SIG-M5 treated with dmso at 0.1 percent for 504 hours (cell line): ENCODE measurements around the gene ITIH4.

Experiments
- DNase-seq: peaks from one replicate; lab custom pipeline; 2025; ENCODE audit not compliant: unreplicated experiment; lab: John Stamatoyannopoulos, UW

The ITIH4 gene

DNA sequence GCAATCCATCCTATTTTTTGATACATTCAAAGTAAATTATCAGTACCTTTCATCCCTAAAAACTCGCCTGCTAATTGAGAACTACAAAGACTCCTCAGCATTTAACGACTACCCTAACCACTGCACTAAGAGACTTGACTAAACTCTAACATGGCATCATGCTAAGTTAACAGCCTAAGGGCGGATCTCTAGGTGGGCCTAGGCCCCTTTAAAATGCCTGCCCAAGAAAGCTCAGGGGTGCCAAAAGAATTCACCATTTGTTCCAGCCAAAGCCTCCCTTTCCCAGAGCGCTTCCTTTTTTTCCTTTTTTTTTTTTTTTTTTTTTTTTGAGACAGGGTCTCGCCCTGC, 59.2 kb downstream of the ITIH4 start:
- DNase-seq = no peak

DNA sequence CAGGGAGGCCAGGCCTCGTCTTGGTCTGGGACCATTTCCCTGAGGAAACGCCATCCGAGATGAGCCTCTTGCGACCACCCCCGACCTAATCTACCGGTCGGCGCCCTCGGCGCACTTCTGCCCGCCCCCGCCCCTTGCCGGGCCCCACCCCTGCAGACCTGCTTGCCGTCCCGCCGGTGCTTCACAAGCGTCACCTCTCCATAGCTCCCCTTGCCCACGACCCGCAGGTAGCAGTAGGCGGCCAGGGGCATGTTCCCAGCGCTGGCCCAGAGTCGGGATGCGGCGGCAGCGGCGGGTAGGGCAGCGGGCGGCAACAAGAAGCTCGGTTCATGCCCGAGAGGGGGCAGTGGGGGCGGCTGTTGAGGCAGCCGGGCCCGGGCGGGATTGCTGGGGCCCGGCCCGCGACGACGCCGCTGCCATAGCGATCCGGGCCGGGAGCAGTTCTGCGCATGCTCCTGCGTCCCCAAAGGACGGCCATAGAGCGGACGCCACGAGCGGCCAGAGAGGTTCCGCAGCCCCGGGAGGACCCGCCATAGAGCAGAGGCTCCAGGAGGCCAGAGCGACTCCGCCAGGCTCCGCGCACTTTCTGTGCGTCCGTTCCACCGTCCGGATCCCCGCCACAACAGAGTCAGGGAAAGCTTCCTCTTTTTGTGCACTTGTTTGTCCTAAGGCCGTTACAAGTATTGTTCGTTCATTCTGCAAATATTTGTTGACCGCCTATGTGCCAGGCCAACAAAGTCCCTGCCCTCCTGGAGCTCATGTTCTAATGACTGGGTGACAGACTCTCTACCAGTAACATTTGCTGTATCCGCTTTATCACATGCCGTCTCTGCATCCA, 59.8 kb downstream of the ITIH4 start, which contains the start of gene NEK4:
TSS of gene NEK4 (minus strand) at position 445 of the 838 bp plus-strand sequence. CDS start at position 251, 194 bp downstream.
- peak; percentile 95 for DNase-seq

DNA sequence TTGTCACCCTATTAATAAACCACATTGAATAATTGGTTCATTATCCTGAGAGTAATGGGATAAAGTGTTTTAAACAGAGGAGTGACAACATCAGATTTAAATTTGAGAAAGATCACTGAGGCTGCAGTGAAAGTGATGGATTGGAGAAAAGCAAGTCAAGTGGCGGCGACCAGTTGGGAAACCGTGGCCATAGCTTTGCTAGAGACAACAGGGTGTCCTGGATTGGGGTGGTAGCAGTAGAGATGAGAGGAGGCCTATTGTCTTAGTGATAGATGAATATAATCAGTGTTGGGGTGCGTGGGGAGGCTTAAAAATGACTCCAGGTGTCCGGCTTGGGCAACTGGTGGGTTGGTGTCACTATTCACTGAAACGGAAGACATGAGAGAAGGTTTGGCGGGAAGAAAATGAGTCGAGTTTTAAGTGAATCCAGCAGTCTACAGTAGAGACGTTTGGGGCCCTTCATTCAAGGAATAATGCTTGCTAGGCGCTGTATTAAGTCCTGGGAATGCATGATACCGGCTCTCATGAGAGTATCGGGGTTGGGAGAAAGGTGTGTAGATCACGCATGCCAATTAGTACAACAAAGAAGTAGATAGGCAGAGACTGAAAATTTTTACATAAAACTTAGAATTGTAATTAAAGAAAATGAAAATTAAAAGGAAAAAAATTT, 60.6 kb downstream of the ITIH4 start:
- peak; percentile 31 for DNase-seq

DNA sequence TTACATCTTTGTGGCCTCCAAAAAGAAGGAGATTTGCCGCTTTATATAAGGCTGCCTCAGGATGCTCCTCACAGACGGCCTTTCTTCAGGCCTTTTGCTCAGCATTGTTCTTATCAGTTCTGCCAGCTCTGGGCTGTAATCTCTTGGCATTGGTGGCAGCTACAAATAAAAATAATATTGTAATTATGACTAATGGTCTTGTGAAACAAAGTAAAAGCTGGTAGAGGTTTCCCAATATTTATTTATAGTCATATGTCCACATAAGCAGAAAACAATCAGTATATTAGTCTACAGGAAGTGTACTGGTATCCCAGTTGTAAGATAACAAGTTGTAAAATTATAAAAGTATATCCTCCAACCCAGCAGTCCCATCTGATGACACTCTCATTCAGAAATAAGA, 67.0 kb downstream of the ITIH4 start:
- no peak for DNase-seq
